Rectal smooth muscle tissue (tissue), 1 donor: ENCODE results near the gene NOSIP.

Experiments used
- H3K27ac ChIP-seq: one replicate; pipeline ENCODE4 v1.7.0; 2013; ENCODE audit warnings: low read depth, low read length, inconsistent platforms
- H3K27me3 ChIP-seq: one replicate; pipeline ENCODE4 v1.7.0; 2013; ENCODE audit warnings: low read length; ENCODE audit not compliant: control insufficient read depth, insufficient read depth
- H3K36me3 ChIP-seq: one replicate; pipeline ENCODE4 v1.7.0; 2013; ENCODE audit warnings: low read length; ENCODE audit not compliant: control insufficient read depth, insufficient read depth
- H3K4me1 ChIP-seq: one replicate; pipeline ENCODE4 v1.7.0; 2013; ENCODE audit warnings: low read length; ENCODE audit not compliant: control insufficient read depth, insufficient read depth
- H3K4me3 ChIP-seq: one replicate; pipeline ENCODE4 v1.7.0; 2013; ENCODE audit warnings: low read length
- H3K9ac ChIP-seq: one replicate; pipeline ENCODE4 v1.7.0; 2013; ENCODE audit warnings: low read length

The NOSIP gene

DNA sequence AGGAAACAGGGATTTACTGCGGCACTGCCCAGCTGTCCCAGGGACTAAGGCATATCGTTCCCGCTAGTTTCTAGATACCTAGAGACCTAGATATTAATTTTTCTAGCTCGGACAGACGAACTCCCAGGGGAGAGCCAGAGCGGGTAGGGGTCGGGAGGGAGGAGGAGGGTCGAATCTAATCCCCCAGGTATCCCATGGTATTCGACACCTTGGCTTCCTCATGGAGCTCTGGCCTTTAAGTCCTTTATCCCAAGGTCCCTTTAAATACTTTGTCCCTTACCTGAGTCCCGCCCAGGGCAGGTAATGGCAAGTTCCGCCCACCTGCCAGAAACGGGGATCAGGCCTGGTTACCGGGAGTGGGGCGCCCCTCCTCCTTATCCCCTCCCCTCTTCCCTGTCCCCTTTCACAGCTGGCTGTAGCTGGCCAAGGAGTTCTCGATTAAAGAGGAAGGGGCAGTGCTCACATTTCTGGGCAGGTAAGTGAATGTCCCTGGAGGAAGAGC is 702 bp upstream of the NOSIP start, which contains the start of gene PRRG2:
Gene PRRG2, plus strand, starts transcription at position 310 of the 502 bp plus-strand sequence. CDS start 1,904 bp downstream, outside the sequence.
- peaks cover 3% of the 10 kb centered on the region for H3K4me1 ChIP-seq
- peak within 1 kb of the TSS; percentile 38 for H3K27ac ChIP-seq
- no peaks in the 10 kb centered on the region for H3K27me3 ChIP-seq
- H3K4me3 ChIP-seq = peak within 1 kb of the TSS; percentile 74
- peak within 1 kb of the TSS; percentile 52 for H3K9ac ChIP-seq
- no peaks in the 10 kb centered on the region for H3K36me3 ChIP-seq

DNA sequence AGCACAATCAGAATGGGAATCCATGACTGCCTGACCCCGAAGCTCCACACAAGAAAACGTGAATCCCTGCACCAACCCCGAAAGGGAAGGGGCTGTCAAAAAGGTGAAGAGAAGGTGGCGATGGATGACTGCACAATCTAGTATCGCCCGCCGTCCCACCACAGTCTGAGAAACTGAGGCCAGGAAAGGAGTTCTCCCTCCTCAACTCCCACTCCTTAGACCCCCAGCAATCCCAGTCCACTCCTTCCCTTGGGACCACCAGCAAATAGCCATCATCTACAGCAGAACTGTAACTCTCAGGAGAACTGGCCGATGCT is 451 bp downstream of the NOSIP start:
- Histone ChIP-seq H3K4me3 (peak overlapping the region; percentile 74), H3K27me3 (no peaks in the 10 kb centered on the region), H3K9ac (peak overlapping the region; percentile 52), H3K36me3 (peaks cover 5% of the 10 kb centered on the region), H3K27ac (peak overlapping the region; percentile 38), H3K4me1 (peaks cover 3% of the 10 kb centered on the region)

- Histone ChIP-seq H3K4me3 (no peak overlapping the region), H3K27ac (no peak overlapping the region), H3K36me3 (peaks cover 5% of the 10 kb centered on the region), H3K9ac (no peak overlapping the region), H3K4me1 (peaks cover 3% of the 10 kb centered on the region), H3K27me3 (no peaks in the 10 kb centered on the region)
These were observed 1.2 kb downstream of the NOSIP start for GRCh38 chr19:49579193-49579592.

- Histone ChIP-seq H3K36me3 (peaks cover 9% of the 10 kb centered on the region), H3K4me3 (no peak overlapping the region), H3K27me3 (no peaks in the 10 kb centered on the region), H3K4me1 (peaks cover 4% of the 10 kb centered on the region), H3K27ac (no peak overlapping the region), H3K9ac (no peak overlapping the region)
These were observed 6.1 kb downstream of the NOSIP start for GRCh38 chr19:49574206-49574755.

- Histone ChIP-seq H3K27me3 (no peaks in the 10 kb centered on the region), H3K9ac (no peak overlapping the region), H3K4me3 (no peak overlapping the region), H3K27ac (no peak overlapping the region), H3K4me1 (peaks cover 4% of the 10 kb centered on the region), H3K36me3 (peaks cover 9% of the 10 kb centered on the region)
These were observed 6.9 kb downstream of the NOSIP start for GRCh38 chr19:49573425-49573824.

DNA sequence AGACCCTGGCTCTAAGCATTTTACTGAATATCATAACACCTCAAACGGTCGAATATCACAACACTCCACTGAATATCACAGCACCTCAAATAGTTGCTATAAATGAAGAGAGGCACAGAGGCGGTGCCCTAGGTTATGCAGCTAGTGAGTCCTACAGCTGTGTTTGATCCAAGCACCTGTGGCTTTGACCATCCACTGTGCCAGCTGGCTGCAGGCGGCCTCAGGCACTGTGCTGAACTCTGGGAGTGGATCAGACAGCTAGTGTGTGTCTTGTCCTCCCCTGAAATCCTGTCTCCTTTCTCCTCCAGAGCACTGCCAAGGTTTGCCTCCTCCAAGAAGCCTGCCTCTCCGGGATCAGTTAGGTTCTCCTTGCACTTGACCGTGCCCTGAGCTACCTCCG is 7.3 kb downstream of the NOSIP start:
- Histone ChIP-seq H3K27ac (no peak overlapping the region), H3K36me3 (peaks cover 9% of the 10 kb centered on the region), H3K27me3 (no peaks in the 10 kb centered on the region), H3K9ac (no peak overlapping the region), H3K4me3 (no peak overlapping the region), H3K4me1 (peaks cover 4% of the 10 kb centered on the region)

GRCh38 chr19:49570997-49571676 is 9.2 kb downstream of the NOSIP start:
- peaks cover 9% of the 10 kb centered on the region for H3K36me3 ChIP-seq
- H3K27me3 ChIP-seq = no peaks in the 10 kb centered on the region
- no peak overlapping the region for H3K4me3 ChIP-seq
- peaks cover 4% of the 10 kb centered on the region for H3K4me1 ChIP-seq
- no peak overlapping the region for H3K27ac ChIP-seq
- H3K9ac ChIP-seq = no peak overlapping the region

GRCh38 chr19:49570138-49570856 is 10.1 kb downstream of the NOSIP start:
- H3K27ac ChIP-seq = no peak overlapping the region
- peaks cover 5% of the 10 kb centered on the region for H3K36me3 ChIP-seq
- peaks cover 4% of the 10 kb centered on the region for H3K4me1 ChIP-seq
- H3K9ac ChIP-seq = no peak overlapping the region
- H3K4me3 ChIP-seq = peak overlapping the region; percentile 3
- H3K27me3 ChIP-seq = no peaks in the 10 kb centered on the region

DNA sequence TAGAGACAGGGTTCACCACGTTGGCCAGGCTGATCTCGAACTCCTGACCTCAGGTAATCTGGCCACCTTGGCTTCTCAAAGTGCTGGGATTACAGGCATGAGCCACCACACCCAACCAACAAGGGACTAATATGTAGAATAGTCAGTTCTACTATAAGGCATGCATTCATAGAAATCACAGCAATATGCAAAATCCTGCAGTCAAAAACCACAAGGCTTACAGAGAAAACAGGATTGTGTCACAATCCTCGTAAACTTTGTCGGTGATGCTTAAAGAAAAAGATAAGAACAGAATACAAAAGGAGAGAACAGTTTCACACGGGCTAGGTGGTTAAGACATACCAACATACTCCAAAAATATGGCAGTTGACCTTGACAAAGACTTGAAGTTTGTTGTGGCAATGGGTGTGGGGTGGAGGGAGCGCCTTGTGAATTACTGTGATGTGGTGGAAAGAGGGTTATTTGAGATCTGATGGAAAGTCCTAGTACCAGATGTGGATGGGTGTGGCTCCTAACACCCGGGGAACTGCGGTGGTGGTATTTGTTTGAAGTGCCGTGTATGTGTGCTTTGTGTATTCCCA is 12.4 kb downstream of the NOSIP start:
- Histone ChIP-seq H3K27ac (no peak overlapping the region), H3K9ac (no peak overlapping the region), H3K4me1 (peaks cover 4% of the 10 kb centered on the region)

GRCh38 chr19:49566302-49566701 is 14.1 kb downstream of the NOSIP start:
- H3K4me3 ChIP-seq = no peak overlapping the region
- H3K9ac ChIP-seq = no peak overlapping the region
- peaks cover 4% of the 10 kb centered on the region for H3K4me1 ChIP-seq
- no peaks in the 10 kb centered on the region for H3K36me3 ChIP-seq
- H3K27ac ChIP-seq = no peak overlapping the region
- no peaks in the 10 kb centered on the region for H3K27me3 ChIP-seq

More for the DNA sequence above, 12.4 kb downstream of the NOSIP start:
- no peaks in the 10 kb centered on the region for H3K36me3 ChIP-seq
- no peak overlapping the region for H3K4me3 ChIP-seq
- H3K27me3 ChIP-seq = no peaks in the 10 kb centered on the region

DNA sequence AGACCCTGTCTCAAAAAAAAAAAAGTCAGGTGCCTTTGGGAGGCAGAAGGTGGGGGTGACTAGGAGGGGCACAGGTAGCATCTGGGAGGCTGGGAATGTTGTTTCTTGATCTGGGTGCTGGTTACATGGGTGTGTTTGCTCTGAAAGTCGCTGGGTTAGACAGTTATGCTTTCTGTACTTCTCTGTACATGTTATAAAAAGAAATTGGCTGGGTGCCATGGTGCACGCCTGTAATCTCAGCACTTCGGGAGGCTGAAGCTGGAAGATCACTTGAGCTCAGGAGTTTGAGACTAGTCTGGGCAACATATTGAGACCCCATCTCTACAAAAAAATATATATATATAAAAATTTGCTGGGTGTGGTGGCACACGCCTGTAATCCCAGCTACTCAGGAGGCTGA is 15.1 kb downstream of the NOSIP start:
- Histone ChIP-seq H3K9ac (no peak overlapping the region), H3K4me3 (no peak overlapping the region), H3K27ac (no peak overlapping the region)

GRCh38 chr19:49564616-49565045 is 15.7 kb downstream of the NOSIP start:
- Histone ChIP-seq H3K36me3 (no peaks in the 10 kb centered on the region), H3K4me3 (no peak overlapping the region), H3K9ac (peak overlapping the region; percentile 27), H3K27ac (no peak overlapping the region), H3K4me1 (no peaks in the 10 kb centered on the region), H3K27me3 (no peaks in the 10 kb centered on the region)

More for the DNA sequence above, 15.1 kb downstream of the NOSIP start:
- Histone ChIP-seq H3K27me3 (no peaks in the 10 kb centered on the region), H3K36me3 (no peaks in the 10 kb centered on the region), H3K4me1 (peaks cover under 1% of the 10 kb centered on the region)
